ENCODE results near the gene TEKT5.
A peak's percentile ranks its signal among the peaks of the same experiment; 100 is the strongest.

TEKT5 gene

GRCh38 chr16:10579575-10579964 lies 115.2 kb downstream of the TEKT5 start:
- peaks cover 24% of the 10 kb centered on the region for H3K79me2 ChIP-seq (ENCODE audit: low read length)
- H3K9me3 ChIP-seq (replicated peaks; ENCODE audit: insufficient read depth, low read length) = no peaks in the 10 kb centered on the region
- peak overlapping the region; percentile 90 for H3K4me2 ChIP-seq (ENCODE audit: low read depth, low read length)
- H3K9me2 ChIP-seq (replicated peaks; ENCODE audit: insufficient read depth, low read length) = no peaks in the 10 kb centered on the region
- H2AFZ ChIP-seq (ENCODE audit: low read length) = peak overlapping the region; percentile 97; the same call in 1 of the 2 replicates
- H3K27ac ChIP-seq (ENCODE audit: low read length) = no peak overlapping the region
- H3K36me3 ChIP-seq (replicated peaks; ENCODE audit: insufficient read depth, low read length) = no peaks in the 10 kb centered on the region
- H3K9ac ChIP-seq (ENCODE audit: low read length) = peak overlapping the region; percentile 74
- H3K4me3 ChIP-seq (ENCODE audit: low read length) = peak overlapping the region; percentile 82
- H4K20me1 ChIP-seq (ENCODE audit: insufficient read depth, low read length) = no peaks in the 10 kb centered on the region
- TF ChIP-seq, protein P1, sequence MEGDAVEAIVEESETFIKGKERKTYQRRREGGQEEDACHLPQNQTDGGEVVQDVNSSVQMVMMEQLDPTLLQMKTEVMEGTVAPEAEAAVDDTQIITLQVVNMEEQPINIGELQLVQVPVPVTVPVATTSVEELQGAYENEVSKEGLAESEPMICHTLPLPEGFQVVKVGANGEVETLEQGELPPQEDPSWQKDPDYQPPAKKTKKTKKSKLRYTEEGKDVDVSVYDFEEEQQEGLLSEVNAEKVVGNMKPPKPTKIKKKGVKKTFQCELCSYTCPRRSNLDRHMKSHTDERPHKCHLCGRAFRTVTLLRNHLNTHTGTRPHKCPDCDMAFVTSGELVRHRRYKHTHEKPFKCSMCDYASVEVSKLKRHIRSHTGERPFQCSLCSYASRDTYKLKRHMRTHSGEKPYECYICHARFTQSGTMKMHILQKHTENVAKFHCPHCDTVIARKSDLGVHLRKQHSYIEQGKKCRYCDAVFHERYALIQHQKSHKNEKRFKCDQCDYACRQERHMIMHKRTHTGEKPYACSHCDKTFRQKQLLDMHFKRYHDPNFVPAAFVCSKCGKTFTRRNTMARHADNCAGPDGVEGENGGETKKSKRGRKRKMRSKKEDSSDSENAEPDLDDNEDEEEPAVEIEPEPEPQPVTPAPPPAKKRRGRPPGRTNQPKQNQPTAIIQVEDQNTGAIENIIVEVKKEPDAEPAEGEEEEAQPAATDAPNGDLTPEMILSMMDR (IDR thresholded peaks at IDR 0.05; ENCODE audit: low read length) = no peak
- TF ChIP-seq EZH2phosphoT487 (IDR thresholded peaks at IDR 0.05; ENCODE audit: low read length) = no peak
- TF ChIP-seq EZH2 (optimal IDR thresholded peaks at IDR 0.05; ENCODE audit: low read depth, low read length) = no peak
- peaks cover 14% of the 10 kb centered on the region; the same call in 1 of the 2 replicates for H3K27me3 ChIP-seq (replicated peaks; ENCODE audit: insufficient read depth, low read length)
- no peak for DNase-seq
- peaks cover 16% of the 10 kb centered on the region for H3K4me1 ChIP-seq (ENCODE audit: low read length)
- H3F3A ChIP-seq (ENCODE audit: insufficient read depth, low read length) = 0 out of 2 replicates have a peak, but pooled peaks cover 9% of the 10 kb centered on the region

DNA sequence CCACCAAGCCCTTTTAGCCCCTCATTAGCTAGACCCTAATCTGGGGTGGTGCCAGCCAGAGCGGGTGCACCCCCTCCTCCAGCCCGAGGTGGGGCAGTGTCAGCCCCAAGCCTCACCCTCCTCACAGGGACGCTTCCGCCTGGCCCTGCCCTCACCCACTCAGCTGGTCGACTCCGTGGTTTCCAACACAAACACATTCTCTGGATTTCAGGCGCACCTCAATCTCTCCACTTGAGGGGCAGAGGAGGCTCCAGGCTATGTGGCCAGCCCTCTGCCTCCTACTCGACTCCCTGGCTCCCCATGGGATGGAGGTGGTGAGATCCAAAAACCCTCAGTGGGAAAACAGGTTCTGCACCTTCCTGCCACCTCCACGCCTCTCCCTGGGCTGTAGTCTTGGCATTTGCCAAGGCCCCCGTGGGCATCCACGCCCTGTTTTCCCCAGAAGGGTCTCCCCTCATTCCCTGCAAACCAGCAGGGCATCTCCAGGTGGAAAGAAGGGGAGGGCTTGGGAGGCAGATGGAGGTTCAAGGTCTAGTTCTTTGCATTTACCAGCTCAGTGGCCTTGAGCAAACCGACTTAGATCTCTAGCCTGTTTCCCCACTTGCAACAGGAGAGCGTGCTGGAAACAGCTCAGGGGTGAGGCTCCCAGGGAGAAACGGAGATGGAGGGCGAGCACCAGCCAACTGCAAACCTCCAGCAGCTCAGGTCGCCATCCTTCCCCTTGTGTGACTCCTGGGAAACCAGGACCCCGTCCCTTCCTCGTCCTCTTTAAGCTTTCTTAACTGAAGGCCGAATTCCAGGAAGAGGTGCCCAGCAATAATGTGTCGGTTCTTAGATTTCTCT lies 116.0 kb downstream of the TEKT5 start:
- H3F3A ChIP-seq (ENCODE audit: insufficient read depth, low read length) = 0 out of 2 replicates have a peak, but pooled peaks cover 9% of the 10 kb centered on the region
- H3K4me3 ChIP-seq (ENCODE audit: low read length) = no peak overlapping the region
- TF ChIP-seq, protein P1 (IDR thresholded peaks at IDR 0.05; ENCODE audit: low read length) = no peak
- TF ChIP-seq EZH2 (optimal IDR thresholded peaks at IDR 0.05; ENCODE audit: low read depth, low read length) (no peak), EZH2phosphoT487 (IDR thresholded peaks at IDR 0.05; ENCODE audit: low read length) (no peak)
- no peaks in the 10 kb centered on the region for H3K9me3 ChIP-seq (replicated peaks; ENCODE audit: insufficient read depth, low read length)
- H4K20me1 ChIP-seq (ENCODE audit: insufficient read depth, low read length) = no peaks in the 10 kb centered on the region
- no peaks in the 10 kb centered on the region for H3K9me2 ChIP-seq (replicated peaks; ENCODE audit: insufficient read depth, low read length)
- no peaks in the 10 kb centered on the region for H3K36me3 ChIP-seq (replicated peaks; ENCODE audit: insufficient read depth, low read length)
- no peak overlapping the region for H2AFZ ChIP-seq (ENCODE audit: low read length)
- DNase-seq = no peak
- H3K4me2 ChIP-seq (ENCODE audit: low read depth, low read length) = no peak overlapping the region
- no peak overlapping the region for H3K27ac ChIP-seq (ENCODE audit: low read length)
- no peak overlapping the region for H3K9ac ChIP-seq (ENCODE audit: low read length)
- peaks cover 14% of the 10 kb centered on the region; the same call in 1 of the 2 replicates for H3K27me3 ChIP-seq (replicated peaks; ENCODE audit: insufficient read depth, low read length)
- peaks cover 24% of the 10 kb centered on the region for H3K79me2 ChIP-seq (ENCODE audit: low read length)
- peaks cover 16% of the 10 kb centered on the region for H3K4me1 ChIP-seq (ENCODE audit: low read length)
